ENCODE data around the gene PDXK.

The PDXK gene

GRCh38 chr21:43696214-43696613 lies 22.7 kb upstream of the PDXK start:
- TF ChIP-seq RAD21 (IDR thresholded peaks at IDR 0.05; ENCODE audit: low read depth) (no peak), FOXM1 (IDR thresholded peaks at IDR 0.05; ENCODE audit: borderline replicate concordance, low read depth) (no peak), EGR1 (IDR thresholded peaks at IDR 0.05) (no peak), USF1 (IDR thresholded peaks at IDR 0.05) (no peak), TCF12 (IDR thresholded peaks at IDR 0.05; ENCODE audit: low read depth) (no peak), CREB1 (IDR thresholded peaks at IDR 0.05; ENCODE audit: low read depth) (no peak), TEAD4 (IDR thresholded peaks at IDR 0.05) (no peak), YY1 (IDR thresholded peaks at IDR 0.05; ENCODE audit: low read depth) (no peak), ZBTB7A (IDR thresholded peaks at IDR 0.05; ENCODE audit: low read depth) (no peak), NFIC (IDR thresholded peaks at IDR 0.05) (no peak), REST (IDR thresholded peaks at IDR 0.05; ENCODE audit: low read depth) (no peak), CEBPB (IDR thresholded peaks at IDR 0.05) (no peak), EP300 (IDR thresholded peaks at IDR 0.05; ENCODE audit: borderline replicate concordance) (no peak), TAF1 (IDR thresholded peaks at IDR 0.05; ENCODE audit: low read depth) (no peak), MAX (IDR thresholded peaks at IDR 0.05) (no peak)

- TF ChIP-seq NFIC (IDR thresholded peaks at IDR 0.05) (no peak), EP300 (IDR thresholded peaks at IDR 0.05; ENCODE audit: borderline replicate concordance) (no peak), TAF1 (IDR thresholded peaks at IDR 0.05; ENCODE audit: low read depth) (no peak), RAD21 (IDR thresholded peaks at IDR 0.05; ENCODE audit: low read depth) (no peak), CEBPB (IDR thresholded peaks at IDR 0.05) (no peak), FOXM1 (IDR thresholded peaks at IDR 0.05; ENCODE audit: borderline replicate concordance, low read depth) (no peak), CREB1 (IDR thresholded peaks at IDR 0.05; ENCODE audit: low read depth) (no peak), REST (IDR thresholded peaks at IDR 0.05; ENCODE audit: low read depth) (no peak), MAX (IDR thresholded peaks at IDR 0.05) (no peak), EGR1 (IDR thresholded peaks at IDR 0.05) (no peak), USF1 (IDR thresholded peaks at IDR 0.05) (no peak)
Observed at GRCh38 chr21:43697758-43698643, 20.9 kb upstream of the PDXK start.

GRCh38 chr21:43699933-43700599 lies 18.9 kb upstream of the PDXK start:
- TF ChIP-seq MAX (IDR thresholded peaks at IDR 0.05) (no peak), USF1 (IDR thresholded peaks at IDR 0.05) (no peak), EGR1 (IDR thresholded peaks at IDR 0.05) (no peak), FOXM1 (IDR thresholded peaks at IDR 0.05; ENCODE audit: borderline replicate concordance, low read depth) (no peak), TAF1 (IDR thresholded peaks at IDR 0.05; ENCODE audit: low read depth) (no peak), YY1 (IDR thresholded peaks at IDR 0.05; ENCODE audit: low read depth) (no peak), TEAD4 (IDR thresholded peaks at IDR 0.05) (no peak), REST (IDR thresholded peaks at IDR 0.05; ENCODE audit: low read depth) (no peak), CEBPB (IDR thresholded peaks at IDR 0.05) (no peak), EP300 (IDR thresholded peaks at IDR 0.05; ENCODE audit: borderline replicate concordance) (no peak), RAD21 (IDR thresholded peaks at IDR 0.05; ENCODE audit: low read depth) (no peak), TCF12 (IDR thresholded peaks at IDR 0.05; ENCODE audit: low read depth) (no peak), ZBTB7A (IDR thresholded peaks at IDR 0.05; ENCODE audit: low read depth) (no peak), CREB1 (IDR thresholded peaks at IDR 0.05; ENCODE audit: low read depth) (no peak), NFIC (IDR thresholded peaks at IDR 0.05) (no peak)

Data from Ishikawa (cell line).